Liver (tissue), 9 donors: Measurements from ENCODE around the gene TMEM51. TPM values are rescaled to one million over a fixed set of nuclear protein-coding genes. Genes with fewer than 3 reads are reported as not detected.

ENCODE experiments used
- DNase-seq: peaks from one replicate; pipeline ENCODE4 v3.0.0-alpha.2; 2017; ENCODE audit warnings: low spot score
- H3K27ac ChIP-seq, 2 donors: one replicate each; pipeline ENCODE4 v1.7.0; 2013; ENCODE audit warnings: inconsistent platforms in 2 of 2, low read length in 2 of 2, control low read depth in 1 of 2, low read depth in 1 of 2, mild to moderate bottlenecking in 1 of 2
- H3K27me3 ChIP-seq, 4 donors: one replicate each; pipeline versions ENCODE4 v1.6.1 to v1.7.0; 2013; ENCODE audit warnings: low read length in 3 of 4, inconsistent platforms in 1 of 4, mild to moderate bottlenecking in 1 of 4, moderate library complexity in 1 of 4; ENCODE audit not compliant: control insufficient read depth in 4 of 4, insufficient read depth in 4 of 4
- H3K36me3 ChIP-seq, 4 donors: one replicate each; pipeline versions ENCODE4 v1.6.1 to v1.7.0; 2013; ENCODE audit warnings: low read length in 3 of 4, mild to moderate bottlenecking in 3 of 4, low read depth in 1 of 4, moderate library complexity in 1 of 4; ENCODE audit not compliant: control insufficient read depth in 4 of 4, insufficient read depth in 3 of 4
- H3K4me1 ChIP-seq, 4 donors: one replicate each; pipeline versions ENCODE4 v1.6.1 to v1.7.0; 2013; ENCODE audit warnings: low read length in 3 of 4, mild to moderate bottlenecking in 3 of 4, moderate library complexity in 1 of 4; ENCODE audit not compliant: control insufficient read depth in 4 of 4, insufficient read depth in 4 of 4
- H3K4me3 ChIP-seq, 3 donors: one replicate each; pipeline versions ENCODE4 v1.6.1 to v1.7.0; 2013; ENCODE audit warnings: low read length in 3 of 3, control low read depth in 1 of 3, low read depth in 1 of 3, mild to moderate bottlenecking in 1 of 3
- H3K9ac ChIP-seq, 2 donors: one replicate each; pipeline ENCODE4 v1.7.0; 2013; ENCODE audit warnings: low read length in 2 of 2, mild to moderate bottlenecking in 2 of 2, moderate library complexity in 2 of 2, control low read depth in 1 of 2, low read depth in 1 of 2
- H3K9me3 ChIP-seq, 4 donors: one replicate each; pipeline versions ENCODE4 v1.6.1 to v1.7.0; 2013; ENCODE audit warnings: low read length in 3 of 4; ENCODE audit not compliant: control insufficient read depth in 4 of 4
- ATF3 ChIP-seq: IDR thresholded peaks from 2 replicates; pipeline ENCODE4 v1.6.1; 2016; ENCODE audit warnings: antibody characterized with exemption
- CTCF ChIP-seq: fragments of 150-350 bp; IDR thresholded peaks from 2 replicates; pipeline ENCODE4 v1.5.1; 2017; ENCODE audit warnings: improper control_type of control experiment, low read depth, low read length; ENCODE audit not compliant: missing input control
- EGR1 ChIP-seq, 2 donors: IDR thresholded peaks; 2 replicates each; pipeline ENCODE4 v1.6.1; 2016 to 2018; ENCODE audit warnings: antibody characterized with exemption in 2 of 2, low read depth in 2 of 2
- FOXA1 ChIP-seq: IDR thresholded peaks from 2 replicates; pipeline ENCODE4 v1.6.1; 2016; ENCODE audit warnings: antibody characterized with exemption
- FOXA2 ChIP-seq: IDR thresholded peaks from 2 replicates; pipeline ENCODE4 v1.6.1; 2016; ENCODE audit warnings: antibody characterized with exemption
- GABPA ChIP-seq, 2 donors: IDR thresholded peaks in 1 of 2; conservative IDR thresholded peaks in 1 of 2; 2 replicates each; pipeline ENCODE4 v1.6.1; 2016; ENCODE audit warnings: antibody characterized with exemption in 2 of 2, mild to moderate bottlenecking in 1 of 2, moderate library complexity in 1 of 2
- HNF4A ChIP-seq, 2 donors: conservative IDR thresholded peaks; 2 replicates each; pipeline ENCODE4 v1.6.1; 2016; ENCODE audit warnings: antibody characterized with exemption in 2 of 2, mild to moderate bottlenecking in 2 of 2
- HNF4G ChIP-seq: IDR thresholded peaks from 2 replicates; pipeline ENCODE4 v1.6.1; 2016; ENCODE audit warnings: antibody characterized with exemption
- JUND ChIP-seq, 2 donors: IDR thresholded peaks; 2 replicates each; pipeline ENCODE4 v1.6.1; 2016; ENCODE audit warnings: antibody characterized with exemption in 2 of 2
- MAX ChIP-seq: IDR thresholded peaks from 2 replicates; pipeline ENCODE4 v1.6.1; 2016; ENCODE audit warnings: antibody characterized with exemption
- NR2F2 ChIP-seq: IDR thresholded peaks from 2 replicates; pipeline ENCODE4 v1.6.1; 2016; ENCODE audit warnings: antibody characterized with exemption
- REST ChIP-seq: IDR thresholded peaks from 2 replicates; pipeline ENCODE4 v1.6.1; 2016; ENCODE audit warnings: antibody characterized with exemption, mild to moderate bottlenecking
- RXRA ChIP-seq, 2 donors: IDR thresholded peaks; 2 replicates each; pipeline ENCODE4 v1.6.1; 2017 to 2018; ENCODE audit warnings: antibody characterized with exemption in 2 of 2, mild to moderate bottlenecking in 1 of 2
- SP1 ChIP-seq: IDR thresholded peaks from 2 replicates; pipeline ENCODE4 v1.6.1; 2018; ENCODE audit warnings: antibody characterized with exemption, mild to moderate bottlenecking
- TAF1 ChIP-seq: conservative IDR thresholded peaks from 2 replicates; pipeline ENCODE4 v1.6.1; 2016; ENCODE audit warnings: antibody characterized with exemption, mild to moderate bottlenecking
- YY1 ChIP-seq: IDR thresholded peaks from 2 replicates; pipeline ENCODE4 v1.6.1; 2016; ENCODE audit warnings: antibody characterized with exemption, mild to moderate bottlenecking
- ZBTB33 ChIP-seq: IDR thresholded peaks from 2 replicates; pipeline ENCODE4 v1.6.1; 2016; ENCODE audit warnings: antibody characterized with exemption
- WGBS: extraction: QIAGEN DNeasy Blood & Tissue Kit; methylation state at CpG from one replicate; pipeline ENCODE4 v1.1.7; 2013; 5-methylcytosine and 5-hydroxymethylcytosine counted together
- polyA plus RNA-seq, 2 donors: library from polyadenylated mRNA; stranded (reverse) in 1 of 2; unstranded in 1 of 2; fragments of 200-250 nt in 1 of 2; fragments of >200 nt in 1 of 2; fragmentation: Nextera tagmentation in 1 of 2; extraction: Ambion mirVana in 1 of 2; gene quantifications; one replicate each; pipeline versions ENCODE4 v1.2.1 to v1.2.3, GENCODE V29; 2013 to 2015
- total RNA-seq, 2 donors: library from RNA; depleted of rRNA; stranded (reverse); fragments of >200 nt; gene quantifications; one replicate each; pipeline ENCODE4 v1.2.3, GENCODE V29; 2014
- donor health status: healthy.
- donor health status: healthy.
- donor health status: healthy.
- donor health status: healthy.
- donor health status: healthy.

Gene TMEM51
- total and polyA plus RNA-seq, 4 donors: 1.3 to 2.7 (median 1.9) TPM

GRCh38 chr1:15188678-15189077 lies 35.1 kb downstream of the TMEM51 start:
- 82% methylated on average over 3 of the region's 3 CpGs for WGBS
- H3K9me3 ChIP-seq: no peaks in the 10 kb centered on the region
- no peak for TF ChIP-seq EGR1 (IDR thresholded peaks at IDR 0.05; ENCODE audit: low read depth in 2 of 2)
- no peak for TF ChIP-seq YY1
- no peak for TF ChIP-seq RXRA (IDR thresholded peaks at IDR 0.05)
- no peak for TF ChIP-seq FOXA2
- TF ChIP-seq FOXA1: no peak
- TF ChIP-seq MAX: no peak
- TF ChIP-seq GABPA (IDR thresholded peaks at IDR 0.05 in 1 of 2, conservative IDR thresholded peaks at IDR 0.05 in 1 of 2): no peak
- no peak for TF ChIP-seq JUND (IDR thresholded peaks at IDR 0.05)
- no peak for TF ChIP-seq SP1
- TF ChIP-seq HNF4G: no peak
- no peak for TF ChIP-seq ZBTB33
- no peak for TF ChIP-seq NR2F2
- no peak for TF ChIP-seq CTCF
- no peak for TF ChIP-seq HNF4A (conservative IDR thresholded peaks at IDR 0.05)
- no peak for TF ChIP-seq TAF1
- TF ChIP-seq REST: no peak
- TF ChIP-seq ATF3: no peak
- no peak for DNase-seq
- H3K4me3 ChIP-seq: no peak overlapping the region
- H3K36me3 ChIP-seq: no peaks in the 10 kb centered on the region
- no peak overlapping the region for H3K27ac ChIP-seq
- peaks cover 0 to 2% (median 0%) of the 10 kb centered on the region in 4 donors for H3K27me3 ChIP-seq
- H3K4me1 ChIP-seq: no peaks in the 10 kb centered on the region
- H3K9ac ChIP-seq: no peak overlapping the region
